Right atrium auricular region (tissue), 2 donors: ENCODE measurements around the gene HMCN1. TPM values are rescaled to one million over a fixed set of nuclear protein-coding genes. Genes with fewer than 3 reads are reported as not detected.
A peak's percentile ranks its signal among the peaks of the same experiment; 100 is the strongest.

Experiments
- DNase-seq: peaks from one replicate; pipeline ENCODE4 v3.0.0-alpha.2; 2019; ENCODE audit warnings: low spot score
- H3K27ac ChIP-seq, 2 donors: fragments of 200-600 bp; sonication (generic); 1 replicate in 1 of 2; 2 replicates in 1 of 2; pipeline ENCODE4 v1.5.1; 2016 to 2019
- H3K27me3 ChIP-seq, 2 donors: fragments of 200-600 bp; sonication (generic); one replicate each; pipeline versions ENCODE4 v1.5.1 to v1.6.0; 2017 to 2019
- H3K36me3 ChIP-seq: fragments of 200-600 bp; sonication (generic); one replicate; pipeline ENCODE4 v1.5.1; 2016
- H3K4me1 ChIP-seq, 2 donors: fragments of 200-600 bp; sonication (generic); one replicate each; pipeline versions ENCODE4 v1.5.1 to v1.6.0; 2017 to 2019
- H3K4me3 ChIP-seq, 2 donors: fragments of 200-600 bp; sonication (generic); 1 replicate in 1 of 2; 2 replicates in 1 of 2; pipeline ENCODE4 v1.5.1; 2017 to 2019; ENCODE audit warnings: mild to moderate bottlenecking in 1 of 2, moderate library complexity in 1 of 2
- H3K9me3 ChIP-seq, 2 donors: fragments of 200-600 bp; sonication (generic); one replicate each; pipeline ENCODE4 v1.5.1; 2019
- CTCF ChIP-seq, 2 donors: fragments of 200-600 bp; sonication (generic); IDR thresholded peaks; one replicate each; pipeline ENCODE4 v1.5.1; 2019; ENCODE audit warnings: antibody characterized with exemption in 2 of 2
- total RNA-seq, 2 donors: library from RNA; depleted of rRNA; stranded (reverse); fragments of >200 nt; gene quantifications; one replicate each; pipeline ENCODE4 v1.1.0, GENCODE V29; 2016

The HMCN1 gene
- total RNA-seq, 2 donors from 2014 or later = 14.8 to 20.2 TPM

GRCh38 chr1:185804608-185805007 lies 70.4 kb downstream of the HMCN1 start:
- TF ChIP-seq CTCF (IDR thresholded peaks at IDR 0.05) = no peak
- Histone ChIP-seq H3K36me3 (no peaks in the 10 kb centered on the region), H3K27ac (no peak overlapping the region), H3K27me3 (no peaks in the 10 kb centered on the region), H3K9me3 (no peaks in the 10 kb centered on the region), H3K4me1 (no peaks in the 10 kb centered on the region), H3K4me3 (no peak overlapping the region)
- DNase-seq = no peak

- H3K27ac ChIP-seq = no peak overlapping the region
- no peaks in the 10 kb centered on the region for H3K27me3 ChIP-seq
- TF ChIP-seq CTCF (IDR thresholded peaks at IDR 0.05) = no peak
- no peak overlapping the region for H3K4me3 ChIP-seq
- no peaks in the 10 kb centered on the region for H3K4me1 ChIP-seq
- H3K36me3 ChIP-seq = no peaks in the 10 kb centered on the region
- DNase-seq = no peak
- H3K9me3 ChIP-seq = no peaks in the 10 kb centered on the region
These were observed 73.1 kb downstream of the HMCN1 start for GRCh38 chr1:185807275-185807674.

- DNase-seq = no peak
- TF ChIP-seq CTCF (IDR thresholded peaks at IDR 0.05) = no peak
- H3K27ac ChIP-seq = no peak overlapping the region
- H3K36me3 ChIP-seq = no peaks in the 10 kb centered on the region
- no peaks in the 10 kb centered on the region for H3K4me1 ChIP-seq
- no peak overlapping the region for H3K4me3 ChIP-seq
- no peaks in the 10 kb centered on the region for H3K9me3 ChIP-seq
- no peaks in the 10 kb centered on the region for H3K27me3 ChIP-seq
These were observed 74.4 kb downstream of the HMCN1 start for GRCh38 chr1:185808631-185809030.

GRCh38 chr1:185811073-185811709 lies 77.0 kb downstream of the HMCN1 start:
- Histone ChIP-seq H3K4me3 (no peak overlapping the region), H3K27ac (no peak overlapping the region), H3K9me3 (no peaks in the 10 kb centered on the region), H3K36me3 (no peaks in the 10 kb centered on the region), H3K27me3 (no peaks in the 10 kb centered on the region), H3K4me1 (no peaks in the 10 kb centered on the region)
- no peak for TF ChIP-seq CTCF (IDR thresholded peaks at IDR 0.05)
- DNase-seq = no peak

GRCh38 chr1:185812934-185813333 lies 78.7 kb downstream of the HMCN1 start:
- TF ChIP-seq CTCF (IDR thresholded peaks at IDR 0.05) = no peak
- H3K27me3 ChIP-seq = no peaks in the 10 kb centered on the region
- H3K4me1 ChIP-seq = no peaks in the 10 kb centered on the region
- no peaks in the 10 kb centered on the region for H3K9me3 ChIP-seq
- no peak overlapping the region for H3K27ac ChIP-seq
- no peak for DNase-seq
- H3K4me3 ChIP-seq = no peak overlapping the region
- H3K36me3 ChIP-seq = no peaks in the 10 kb centered on the region

- TF ChIP-seq CTCF (IDR thresholded peaks at IDR 0.05) = peak; percentile 32 to 68
- H3K4me1 ChIP-seq = no peaks in the 10 kb centered on the region
- H3K36me3 ChIP-seq = no peaks in the 10 kb centered on the region
- H3K9me3 ChIP-seq = no peaks in the 10 kb centered on the region
- H3K27me3 ChIP-seq = no peaks in the 10 kb centered on the region
- DNase-seq = no peak
- no peak overlapping the region for H3K27ac ChIP-seq
- H3K4me3 ChIP-seq = no peak overlapping the region
These were observed 79.3 kb downstream of the HMCN1 start for GRCh38 chr1:185813401-185813979.
